ENCODE measurements around the gene MPP1. TPM values are rescaled to one million over a fixed set of nuclear protein-coding genes. Genes with fewer than 3 reads are reported as not detected.

The MPP1 gene
- polyA plus RNA-seq, 2 of the 4 experiments (the other 2 are of a cell fraction) = 10.7 to 14.3 TPM

DNA sequence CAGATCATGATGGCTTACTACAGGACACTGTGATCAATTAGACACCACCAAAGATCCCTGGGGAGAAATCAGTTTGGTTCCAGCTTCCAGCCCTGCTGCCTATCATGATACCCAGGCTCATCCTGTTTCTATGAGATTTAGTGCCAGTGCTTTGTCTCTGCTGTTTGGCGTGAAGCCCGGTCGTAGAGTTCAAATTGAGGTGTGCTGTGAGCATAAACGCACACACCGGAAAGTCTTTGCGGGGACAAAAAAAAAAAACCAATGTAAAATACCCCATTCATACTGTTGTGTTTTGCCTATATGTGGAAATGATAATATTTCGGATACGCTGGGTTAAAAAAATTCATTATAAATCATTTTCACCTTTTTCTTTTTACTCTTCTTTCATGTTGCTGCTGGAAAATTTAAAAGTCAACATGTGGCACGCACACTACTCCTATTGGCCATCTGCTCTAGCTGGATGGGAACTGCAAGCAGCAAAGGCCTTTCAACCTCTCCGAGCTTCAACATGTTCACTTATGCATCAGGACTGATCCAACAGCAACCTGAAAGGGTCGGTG lies 43.2 kb downstream of the MPP1 start:
- no peak; a peak in 1 of 6 replicates for ATAC-seq
- no peak for DNase-seq (ENCODE audit: low read depth in 1 of 2, low spot score in 1 of 2)
- TF ChIP-seq HDAC2 (IDR thresholded peaks at IDR 0.05) (no peak), JUN (IDR thresholded peaks at IDR 0.05) (peak in 1 of 2 experiments; percentile 6; a peak in 1 of 5 replicates), ZFP36 (IDR thresholded peaks at IDR 0.05; ENCODE audit: borderline replicate concordance, partially characterized antibody) (no peak)
- TF ChIP-seq, protein P1, sequence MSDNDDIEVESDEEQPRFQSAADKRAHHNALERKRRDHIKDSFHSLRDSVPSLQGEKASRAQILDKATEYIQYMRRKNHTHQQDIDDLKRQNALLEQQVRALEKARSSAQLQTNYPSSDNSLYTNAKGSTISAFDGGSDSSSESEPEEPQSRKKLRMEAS (IDR thresholded peaks at IDR 0.05) = no peak
- Histone ChIP-seq H3K27ac (peak overlapping the region; percentile 81 to 97), H3K4me2 (peak overlapping the region; percentile 89), H3K4me1 (peaks cover 16% of the 10 kb centered on the region), H3K4me3 (peak overlapping the region; percentile 51), H3K9me3 (no peaks in the 10 kb centered on the region)
- ChIA-PET CTCF (interaction anchor here (0.6 to 2.4 kb wide), 4 partner anchors 9 to 226 kb away, joined by 3 to 13 read pairs (median 4); partner anchors contain the start of gene GAB3), POLR2A (interaction anchor here (0.6 to 2.0 kb wide), 8 partner anchors 11 to 207 kb away, joined by 3 to 8 read pairs (median 4); partner anchors contain the start of genes GAB3 and MPP1)
- 36% methylated on average over 11 of the region's 11 CpGs for WGBS (ENCODE audit: missing lambda C conversion rate)
- FAIRE-seq = no peak

- Histone ChIP-seq H3K27ac (no peak overlapping the region), H3K9me3 (no peaks in the 10 kb centered on the region), H3K4me3 (no peak overlapping the region), H3K4me1 (peaks cover 6% of the 10 kb centered on the region), H3K4me2 (no peak overlapping the region)
- DNase-seq (ENCODE audit: low read depth in 1 of 2, low spot score in 1 of 2) = no peak
- ChIA-PET CTCF (interaction anchor here (1.5 kb wide), 2 partner anchors 10 to 14 kb away, joined by 3 to 7 read pairs; no protein-coding TSS in a partner anchor), POLR2A (no interaction called here)
- TF ChIP-seq FOXS1 (CRISPR knock-in tag; IDR thresholded peaks at IDR 0.05) = no peak
- no peak for TF ChIP-seq HEYL (CRISPR knock-in tag; IDR thresholded peaks at IDR 0.05)
- no peak for TF ChIP-seq CHD4 (IDR thresholded peaks at IDR 0.05; ENCODE audit: borderline replicate concordance)
- WGBS (ENCODE audit: missing lambda C conversion rate) = 83% methylated on average over 4 of the region's 4 CpGs
- ATAC-seq = no peak
- FAIRE-seq = no peak
Measured at GRCh38 chrX:154758696-154759095, 46.6 kb downstream of the MPP1 start.

- FAIRE-seq = no peak
Measured at GRCh38 chrX:154751669-154752271, 53.5 kb downstream of the MPP1 start.

GRCh38 chrX:154751203-154751668 lies 54.0 kb downstream of the MPP1 start:
- H3K27ac ChIP-seq = peak overlapping the region; percentile 68 to 85; a peak in 5 of 6 replicates
- ChIA-PET CTCF (interaction anchor here (0.6 to 4.0 kb wide), 6 partner anchors 11 to 443 kb away, joined by 3 to 44 read pairs (median 12); no protein-coding TSS in a partner anchor), POLR2A (interaction anchor here (1.3 kb wide), 1 partner anchor 12 kb away, joined by 5 read pairs; the partner anchor contains the start of gene DKC1)
- H3K4me1 ChIP-seq = no peaks in the 10 kb centered on the region
- peak overlapping the region; percentile 67 for H3K4me3 ChIP-seq
- no peak for DNase-seq (ENCODE audit: low read depth in 1 of 2, low spot score in 1 of 2)
- ATAC-seq = no peak
- no peak for FAIRE-seq
- H3K4me2 ChIP-seq = peak overlapping the region; percentile 91
- H3K9me3 ChIP-seq = no peaks in the 10 kb centered on the region
- WGBS (ENCODE audit: missing lambda C conversion rate) = 71% methylated on average over 7 of the region's 20 CpGs
- TF ChIP-seq, protein P2, sequence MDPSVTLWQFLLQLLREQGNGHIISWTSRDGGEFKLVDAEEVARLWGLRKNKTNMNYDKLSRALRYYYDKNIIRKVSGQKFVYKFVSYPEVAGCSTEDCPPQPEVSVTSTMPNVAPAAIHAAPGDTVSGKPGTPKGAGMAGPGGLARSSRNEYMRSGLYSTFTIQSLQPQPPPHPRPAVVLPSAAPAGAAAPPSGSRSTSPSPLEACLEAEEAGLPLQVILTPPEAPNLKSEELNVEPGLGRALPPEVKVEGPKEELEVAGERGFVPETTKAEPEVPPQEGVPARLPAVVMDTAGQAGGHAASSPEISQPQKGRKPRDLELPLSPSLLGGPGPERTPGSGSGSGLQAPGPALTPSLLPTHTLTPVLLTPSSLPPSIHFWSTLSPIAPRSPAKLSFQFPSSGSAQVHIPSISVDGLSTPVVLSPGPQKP (IDR thresholded peaks at IDR 0.05; ENCODE audit: low read depth, low read length) = no peak
- TF ChIP-seq HOXB5 (CRISPR knock-in tag; IDR thresholded peaks at IDR 0.05) (no peak), ZSCAN20 (CRISPR knock-in tag; IDR thresholded peaks at IDR 0.05) (no peak), NPAS2 (CRISPR knock-in tag; IDR thresholded peaks at IDR 0.05; ENCODE audit: borderline replicate concordance) (no peak), POLR2A (IDR thresholded peaks at IDR 0.05; ENCODE audit: low read length) (no peak), GATA3 (IDR thresholded peaks at IDR 0.05; ENCODE audit: borderline replicate concordance) (no peak), RFX5 (IDR thresholded peaks at IDR 0.05) (no peak), HOXB13 (CRISPR knock-in tag; IDR thresholded peaks at IDR 0.05; ENCODE audit: low read depth) (no peak), HMGXB4 (CRISPR knock-in tag; IDR thresholded peaks at IDR 0.05; ENCODE audit: borderline replicate concordance) (no peak), ZNF302 (CRISPR knock-in tag; IDR thresholded peaks at IDR 0.05) (no peak), EHF (CRISPR knock-in tag; IDR thresholded peaks at IDR 0.05) (no peak)

More at GRCh38 chrX:154751669-154752271, 53.5 kb downstream of the MPP1 start:
- no peak overlapping the region for H3K4me3 ChIP-seq
- ChIA-PET POLR2A (no interaction called here), CTCF (interaction anchor here (3.7 kb wide), 1 partner anchor 22 kb away, joined by 20 read pairs; no protein-coding TSS in a partner anchor)
- no peaks in the 10 kb centered on the region for H3K9me3 ChIP-seq
- TF ChIP-seq KDM1A (IDR thresholded peaks at IDR 0.05; ENCODE audit: low read depth) (no peak), CBX8 (IDR thresholded peaks at IDR 0.05) (no peak), PHF8 (IDR thresholded peaks at IDR 0.05; ENCODE audit: borderline replicate concordance, low read depth) (no peak), FOSL2 (IDR thresholded peaks at IDR 0.05) (no peak), FOSL2 (CRISPR knock-in tag; IDR thresholded peaks at IDR 0.05) (no peak), KDM5A (IDR thresholded peaks at IDR 0.05) (no peak)
- TF ChIP-seq, protein P3, sequence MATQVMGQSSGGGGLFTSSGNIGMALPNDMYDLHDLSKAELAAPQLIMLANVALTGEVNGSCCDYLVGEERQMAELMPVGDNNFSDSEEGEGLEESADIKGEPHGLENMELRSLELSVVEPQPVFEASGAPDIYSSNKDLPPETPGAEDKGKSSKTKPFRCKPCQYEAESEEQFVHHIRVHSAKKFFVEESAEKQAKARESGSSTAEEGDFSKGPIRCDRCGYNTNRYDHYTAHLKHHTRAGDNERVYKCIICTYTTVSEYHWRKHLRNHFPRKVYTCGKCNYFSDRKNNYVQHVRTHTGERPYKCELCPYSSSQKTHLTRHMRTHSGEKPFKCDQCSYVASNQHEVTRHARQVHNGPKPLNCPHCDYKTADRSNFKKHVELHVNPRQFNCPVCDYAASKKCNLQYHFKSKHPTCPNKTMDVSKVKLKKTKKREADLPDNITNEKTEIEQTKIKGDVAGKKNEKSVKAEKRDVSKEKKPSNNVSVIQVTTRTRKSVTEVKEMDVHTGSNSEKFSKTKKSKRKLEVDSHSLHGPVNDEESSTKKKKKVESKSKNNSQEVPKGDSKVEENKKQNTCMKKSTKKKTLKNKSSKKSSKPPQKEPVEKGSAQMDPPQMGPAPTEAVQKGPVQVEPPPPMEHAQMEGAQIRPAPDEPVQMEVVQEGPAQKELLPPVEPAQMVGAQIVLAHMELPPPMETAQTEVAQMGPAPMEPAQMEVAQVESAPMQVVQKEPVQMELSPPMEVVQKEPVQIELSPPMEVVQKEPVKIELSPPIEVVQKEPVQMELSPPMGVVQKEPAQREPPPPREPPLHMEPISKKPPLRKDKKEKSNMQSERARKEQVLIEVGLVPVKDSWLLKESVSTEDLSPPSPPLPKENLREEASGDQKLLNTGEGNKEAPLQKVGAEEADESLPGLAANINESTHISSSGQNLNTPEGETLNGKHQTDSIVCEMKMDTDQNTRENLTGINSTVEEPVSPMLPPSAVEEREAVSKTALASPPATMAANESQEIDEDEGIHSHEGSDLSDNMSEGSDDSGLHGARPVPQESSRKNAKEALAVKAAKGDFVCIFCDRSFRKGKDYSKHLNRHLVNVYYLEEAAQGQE (IDR thresholded peaks at IDR 0.05) = no peak
- WGBS (ENCODE audit: missing lambda C conversion rate) = 59% methylated on average over 9 of the region's 9 CpGs
- DNase-seq (ENCODE audit: low read depth in 1 of 2, low spot score in 1 of 2) (no peak), ATAC-seq (no peak)
- no peaks in the 10 kb centered on the region for H3K4me1 ChIP-seq
- no peak overlapping the region for H3K4me2 ChIP-seq
- no peak overlapping the region for H3K27ac ChIP-seq
